HCT116 (cell line): ENCODE results near the gene DENND2A. TPM values are rescaled to one million over a fixed set of nuclear protein-coding genes. Genes with fewer than 3 reads are reported as not detected.
A peak's percentile ranks its signal among the peaks of the same experiment; 100 is the strongest.

ENCODE experiments used
- ATAC-seq: fragments of 200-7000 bp; cut with Tn5 transposase; 2 replicates; pipeline ENCODE4 v1.9.1; 2020; ENCODE audit warnings: mild to moderate bottlenecking, moderate library complexity
- BruUV-seq: library from RNA; stranded (reverse); fragments of 400-500 nt; replicated peaks from 2 replicates; lab custom pipeline; 2021; lab: Mats Ljungman, UMichigan
- CTCF ChIA-PET: fragments of 300-600 bp; sonication (Branson Sonifier 250); formaldehyde crosslinking; loops from one replicate; lab custom pipeline; 2021; ENCODE audit warnings: antibody characterized with exemption; lab: Charles Lee
- POLR2A ChIA-PET: fragments of 300-600, 350-600 bp; sonication (Branson Sonifier 250); formaldehyde crosslinking; loops from one replicate; lab custom pipeline; 2021; ENCODE audit warnings: antibody characterized with exemption; lab: Charles Lee
- RAD21 ChIA-PET, 2 experiments: fragments of 300-600 bp; sonication (Branson Sonifier 250); formaldehyde crosslinking; loops; one replicate each; lab custom pipeline; 2023; ENCODE audit warnings: low total read pairs in 2 of 2; ENCODE audit not compliant: uncharacterized antibody in 2 of 2, unreplicated experiment in 2 of 2, low non-redundant PET in 1 of 2; lab: Charles Lee
- DNase-seq: peaks from one replicate; pipeline ENCODE4 v3.0.0-alpha.2; 2010; ENCODE audit warnings: low read depth, low spot score
- H2AFZ ChIP-seq: fragments of 200-600 bp; shearing (Covaris generic), sonication (generic); 2 replicates; pipeline ENCODE4 v1.6.1; 2017; ENCODE audit warnings: low read depth, mixed run types, mixed read lengths, antibody characterized with exemption, low read length; ENCODE audit not compliant: poor library complexity, severe bottlenecking
- H3K27ac ChIP-seq: 2 replicates; pipeline ENCODE4 v1.5.1; 2012; ENCODE audit warnings: low read depth, low read length
- H3K27me3 ChIP-seq: fragments of 200-600 bp; sonication (generic); 2 replicates; pipeline ENCODE4 v1.6.1; 2016; ENCODE audit warnings: mixed run types, low read length, mixed read lengths; ENCODE audit not compliant: insufficient read depth
- H3K36me3 ChIP-seq, 2 experiments: fragments of 200-500 bp in 1 of 2; fragments of 200-600 bp in 1 of 2; sonication (Bioruptor generic) in 1 of 2; sonication (generic) in 1 of 2; 2 replicates each; pipeline versions ENCODE4 v1.5.1 to v1.6.1; 2014 to 2016; ENCODE audit warnings: low read length in 2 of 2, inconsistent platforms in 1 of 2, mixed read lengths in 1 of 2, mixed run types in 1 of 2; ENCODE audit not compliant: insufficient read depth in 2 of 2, control insufficient read depth in 1 of 2
- H3K4me1 ChIP-seq, 2 experiments: fragments of 200-600 bp in 1 of 2; sonication (generic) in 1 of 2; 2 replicates each; pipeline versions ENCODE4 v1.5.1 to v1.6.1; 2012 to 2017; ENCODE audit warnings: low read length in 2 of 2, inconsistent platforms in 1 of 2, mild to moderate bottlenecking in 1 of 2, mixed read lengths in 1 of 2, mixed run types in 1 of 2, moderate library complexity in 1 of 2; ENCODE audit not compliant: insufficient read depth in 2 of 2, control insufficient read depth in 1 of 2
- H3K4me2 ChIP-seq: fragments of 200-600 bp; sonication (generic); 2 replicates; pipeline ENCODE4 v1.6.1; 2017; ENCODE audit warnings: mixed run types, low read length, mixed read lengths
- H3K4me3 ChIP-seq, 2 experiments: fragments of 200-600 bp in 1 of 2; sonication (generic) in 1 of 2; replicated peaks in 1 of 2; 2 replicates each; pipeline ENCODE4 v1.5.1; 2011 to 2016; ENCODE audit warnings: low read length in 2 of 2, control low read depth in 1 of 2, low read depth in 1 of 2, mild to moderate bottlenecking in 1 of 2, mixed read lengths in 1 of 2, mixed run types in 1 of 2
- H3K79me2 ChIP-seq: fragments of 200-600 bp; sonication (generic); 2 replicates; pipeline ENCODE4 v1.6.1; 2017; ENCODE audit warnings: mild to moderate bottlenecking, mixed run types, low read length, moderate library complexity, mixed read lengths; ENCODE audit not compliant: insufficient read depth
- H3K9ac ChIP-seq: fragments of 200-600 bp; sonication (generic); 2 replicates; pipeline ENCODE4 v1.6.1; 2016; ENCODE audit warnings: low read length, mixed read lengths
- H3K9me2 ChIP-seq: fragments of 200-600 bp; sonication (generic), shearing (Covaris generic); 2 replicates; pipeline ENCODE4 v1.6.1; 2017; ENCODE audit warnings: mixed run types, mild to moderate bottlenecking, moderate library complexity; ENCODE audit not compliant: insufficient read depth
- H3K9me3 ChIP-seq, 2 experiments: fragments of 200-500 bp in 1 of 2; fragments of 200-600 bp in 1 of 2; sonication (Bioruptor generic) in 1 of 2; sonication (generic) in 1 of 2; 2 replicates each; pipeline ENCODE4 v1.6.1; 2014 to 2017; ENCODE audit warnings: low read length in 2 of 2, mixed read lengths in 2 of 2, inconsistent platforms in 1 of 2, low read depth in 1 of 2, mild to moderate bottlenecking in 1 of 2, mixed run types in 1 of 2, moderate library complexity in 1 of 2; ENCODE audit not compliant: control insufficient read depth in 1 of 2, insufficient read depth in 1 of 2
- H4K20me1 ChIP-seq: fragments of 200-600 bp; sonication (generic), shearing (Covaris generic); 2 replicates; pipeline ENCODE4 v1.6.1; 2017; ENCODE audit warnings: mixed run types, mild to moderate bottlenecking, moderate library complexity; ENCODE audit not compliant: insufficient read depth
- CBX3 ChIP-seq: IDR thresholded peaks from 2 replicates; pipeline ENCODE4 v1.6.1; 2012; ENCODE audit warnings: low read depth
- CEBPB ChIP-seq: IDR thresholded peaks from 2 replicates; pipeline ENCODE4 v1.6.1; 2012; ENCODE audit warnings: low read depth
- CTCF ChIP-seq, 3 experiments: fragments of 200-600 bp in 1 of 3; sonication (generic) in 1 of 3; IDR thresholded peaks in 2 of 3; conservative IDR thresholded peaks in 1 of 3; 2 replicates each; pipeline ENCODE4 v1.5.1; 2012 to 2017; ENCODE audit warnings: low read depth in 2 of 3, low read length in 2 of 3, antibody characterized with exemption in 1 of 3, borderline replicate concordance in 1 of 3, control low read depth in 1 of 3, mild to moderate bottlenecking in 1 of 3, mixed read lengths in 1 of 3, mixed run types in 1 of 3, moderate library complexity in 1 of 3; ENCODE audit not compliant: insufficient read depth in 1 of 3
- EGR1 ChIP-seq: IDR thresholded peaks from 2 replicates; pipeline ENCODE4 v1.6.1; 2012; ENCODE audit warnings: low read depth
- ELF1 ChIP-seq: IDR thresholded peaks from 2 replicates; pipeline ENCODE4 v1.6.1; 2012; ENCODE audit warnings: low read depth, borderline replicate concordance
- EZH2 ChIP-seq: fragments of 200-600 bp; sonication (generic); IDR thresholded peaks from 2 replicates; pipeline ENCODE4 v1.6.1; 2017; ENCODE audit warnings: antibody characterized with exemption, mixed run types
- EZH2phosphoT487 ChIP-seq: fragments of 200-600 bp; IDR thresholded peaks from 2 replicates; pipeline ENCODE4 v1.6.1; 2018; ENCODE audit warnings: antibody characterized with exemption, borderline replicate concordance
- FOSL1 ChIP-seq: IDR thresholded peaks from 2 replicates; pipeline ENCODE4 v1.6.1; 2012; ENCODE audit warnings: low read depth
- JUND ChIP-seq: IDR thresholded peaks from 2 replicates; pipeline ENCODE4 v1.6.1; 2012
- MAX ChIP-seq: IDR thresholded peaks from 2 replicates; pipeline ENCODE4 v1.6.1; 2012
- POLR2AphosphoS5 ChIP-seq: IDR thresholded peaks from 2 replicates; pipeline ENCODE4 v1.6.1; 2011; ENCODE audit warnings: mild to moderate bottlenecking, low read depth, low read length, moderate library complexity
- REST ChIP-seq: IDR thresholded peaks from 2 replicates; pipeline ENCODE4 v1.6.1; 2012; ENCODE audit warnings: low read depth
- SIN3A ChIP-seq: IDR thresholded peaks from 2 replicates; pipeline ENCODE4 v1.6.1; 2012; ENCODE audit warnings: low read depth
- SRF ChIP-seq: IDR thresholded peaks from 2 replicates; pipeline ENCODE4 v1.6.1; 2012; ENCODE audit warnings: low read depth
- YY1 ChIP-seq: IDR thresholded peaks from 2 replicates; pipeline ENCODE4 v1.6.1; 2011; ENCODE audit warnings: low read length, low read depth, moderate library complexity, mild to moderate bottlenecking; ENCODE audit not compliant: insufficient replicate concordance; ENCODE audit errors: extremely low read depth
- ZFX ChIP-seq: fragments of 450-650 bp; IDR thresholded peaks from 2 replicates; pipeline ENCODE4 v1.6.1; 2017
- ZNF274 ChIP-seq: fragments of 200-500 bp; sonication (Bioruptor generic); IDR thresholded peaks from 2 replicates; pipeline ENCODE4 v1.6.1; 2014; ENCODE audit warnings: mild to moderate bottlenecking, low read depth, low read length, inconsistent platforms
- intact Hi-C: fragments of 100-400 bp; cut with micrococcal nuclease; formaldehyde crosslinking; loops from 2 replicates; pipeline ENCODE4 v1.10.0; 2022
- total RNA-seq: library from RNA; stranded (reverse); gene quantifications from one replicate; pipeline ENCODE4 v1.2.1, GENCODE V29; 2021; ENCODE audit not compliant: unreplicated experiment

Gene DENND2A
- total RNA-seq, 1 experiment from 2014 or later = 0.12 TPM

DNA sequence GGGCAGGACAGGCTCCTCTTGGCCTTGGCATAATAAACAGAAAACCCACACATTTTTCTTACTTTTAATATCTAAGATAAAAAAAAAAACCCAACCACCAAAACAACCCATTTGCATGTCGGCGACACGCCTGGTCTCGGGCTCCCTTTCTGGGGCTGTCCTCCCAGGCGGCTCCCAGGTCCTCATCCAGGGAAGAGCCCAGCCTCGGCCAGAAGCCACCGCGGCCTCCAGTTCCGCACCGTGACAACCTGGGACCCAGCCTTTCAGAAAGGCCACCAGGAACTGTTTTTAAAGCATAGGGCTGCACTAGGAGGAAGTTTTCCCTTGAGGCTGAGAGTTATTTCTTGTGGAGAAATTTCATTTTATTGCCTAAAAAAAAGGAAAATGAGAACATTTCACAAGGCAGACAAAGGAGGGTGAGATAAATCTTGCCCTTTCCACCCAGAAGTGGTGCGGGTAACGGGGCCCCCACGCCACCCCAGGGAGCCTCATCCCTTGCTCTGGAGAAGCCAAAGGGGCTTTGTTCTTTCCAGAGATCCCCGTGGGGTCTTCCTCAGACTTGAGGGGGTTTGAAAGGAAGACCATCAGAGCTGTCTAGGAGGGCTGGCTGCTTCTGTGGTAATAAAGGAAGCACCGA is 122.1 kb downstream of the DENND2A start:
- ChIA-PET POLR2A (interaction anchor here (0.7 to 1.0 kb wide), 3 partner anchors 30 to 496 kb away, joined by 3 read pairs; partner anchors contain the start of gene MRPS33), CTCF (interaction anchor here (0.6 to 2.7 kb wide), 12 partner anchors 10 to 493 kb away, joined by 3 to 60 read pairs (median 4); partner anchors contain the start of gene ADCK2), RAD21 (interaction anchor here (0.7 to 3.2 kb wide), 5 partner anchors 23 to 135 kb away, joined by 3 to 22 read pairs (median 5); no protein-coding TSS in a partner anchor)
- no peak overlapping the region for H3K9ac ChIP-seq
- H3K27ac ChIP-seq = no peak overlapping the region
- intact Hi-C loops = loop anchor here (1.0 to 10.0 kb wide), 3 partner anchors 135 to 706 kb away; no protein-coding TSS in a partner anchor
- H3K4me3 ChIP-seq = no peak overlapping the region
- no peak for TF ChIP-seq ELF1
- TF ChIP-seq FOSL1 = no peak
- no peak for TF ChIP-seq EZH2phosphoT487
- TF ChIP-seq SIN3A = no peak
- no peak for TF ChIP-seq CTCF (IDR thresholded peaks at IDR 0.05 in 2 of 3, conservative IDR thresholded peaks at IDR 0.05 in 1 of 3; ENCODE audit: borderline replicate concordance in 1 of 3, insufficient read depth in 1 of 3, low read depth in 2 of 3, low read length in 2 of 3)
- TF ChIP-seq CEBPB = no peak
- no peak for TF ChIP-seq CBX3
- no peak for TF ChIP-seq ZNF274
- no peak for TF ChIP-seq EZH2
- no peak for TF ChIP-seq ZFX
- TF ChIP-seq REST = no peak
- TF ChIP-seq MAX = no peak
- TF ChIP-seq EGR1 = no peak
- TF ChIP-seq POLR2AphosphoS5 = no peak
- no peak for TF ChIP-seq JUND
- TF ChIP-seq SRF = no peak
- TF ChIP-seq YY1 = no peak
- no peaks in the 10 kb centered on the region for H3K9me3 ChIP-seq
- H3K27me3 ChIP-seq = no peaks in the 10 kb centered on the region
- peak overlapping the region; percentile 89 for H2AFZ ChIP-seq
- no peak for DNase-seq
- peak; percentile 5; the same call in 1 of the 2 replicates for ATAC-seq
- H4K20me1 ChIP-seq = no peaks in the 10 kb centered on the region
- no TSS peak for BruUV-seq
- peak overlapping the region; percentile 34; the same call in 1 of the 2 replicates for H3K4me2 ChIP-seq
- no peaks in the 10 kb centered on the region for H3K36me3 ChIP-seq
- H3K4me1 ChIP-seq = peaks cover 5 to 12% of the 10 kb centered on the region in 2 experiments; a peak in 2 of 4 replicates
- no peaks in the 10 kb centered on the region for H3K9me2 ChIP-seq
- H3K79me2 ChIP-seq = no peaks in the 10 kb centered on the region
